ENCODE data around the gene ANAPC16. TPM values are rescaled to one million over a fixed set of nuclear protein-coding genes. Genes with fewer than 3 reads are reported as not detected.
A peak's percentile ranks its signal among the peaks of the same experiment; 100 is the strongest.

ANAPC16 gene
- total RNA-seq, 4 donors from 2014 or later: 106 to 157 (median 143) TPM

GRCh38 chr10:72171175-72171630, 44.6 kb upstream of the ANAPC16 start:
- no peak for DNase-seq (ENCODE audit: extremely low spot score)
- intact Hi-C loops (cut with DNase I): no loop called here
- no peak overlapping the region for H3K4me3 ChIP-seq
- peaks cover 0 to 8% (median 3%) of the 10 kb centered on the region in 4 donors for H3K36me3 ChIP-seq
- H3K27ac ChIP-seq (replicated peaks in 1 of 4): no peak overlapping the region
- TF ChIP-seq CTCF (IDR thresholded peaks at IDR 0.05): no peak
- TF ChIP-seq POLR2A (IDR thresholded peaks at IDR 0.05; ENCODE audit: low read depth): no peak
- TF ChIP-seq POLR2AphosphoS5 (IDR thresholded peaks at IDR 0.05): no peak
- no peak for TF ChIP-seq EP300 (IDR thresholded peaks at IDR 0.05)
- H3K9me3 ChIP-seq: no peaks in the 10 kb centered on the region
- peaks cover 13 to 24% (median 17%) of the 10 kb centered on the region in 4 donors for H3K4me1 ChIP-seq
- 75% methylated on average over 7 of the region's 7 CpGs for WGBS
- no peaks in the 10 kb centered on the region for H3K27me3 ChIP-seq

GRCh38 chr10:72173262-72173618, 42.6 kb upstream of the ANAPC16 start:
- no peak for DNase-seq (ENCODE audit: extremely low spot score)
- 88% methylated on average over 3 of the region's 3 CpGs for WGBS
- intact Hi-C loops (cut with DNase I): no loop called here
- Histone ChIP-seq H3K4me3 (no peak overlapping the region), H3K9me3 (no peaks in the 10 kb centered on the region), H3K4me1 (peaks cover 15 to 26% (median 18%) of the 10 kb centered on the region in 4 donors), H3K27me3 (no peaks in the 10 kb centered on the region), H3K27ac (replicated peaks in 1 of 4) (no peak overlapping the region), H3K36me3 (peaks cover 0 to 10% (median 5%) of the 10 kb centered on the region in 4 donors)
- no peak for TF ChIP-seq CTCF (IDR thresholded peaks at IDR 0.05)
- TF ChIP-seq POLR2AphosphoS5 (IDR thresholded peaks at IDR 0.05): no peak
- no peak for TF ChIP-seq POLR2A (IDR thresholded peaks at IDR 0.05; ENCODE audit: low read depth)
- no peak for TF ChIP-seq EP300 (IDR thresholded peaks at IDR 0.05)

GRCh38 chr10:72173619-72174296, 42.1 kb upstream of the ANAPC16 start:
- no peak overlapping the region for H3K27ac ChIP-seq (replicated peaks in 1 of 4)
- 80% methylated on average over 7 of the region's 7 CpGs for WGBS
- TF ChIP-seq CTCF (IDR thresholded peaks at IDR 0.05) (no peak), POLR2AphosphoS5 (IDR thresholded peaks at IDR 0.05) (no peak), EP300 (IDR thresholded peaks at IDR 0.05) (no peak)
- no peaks in the 10 kb centered on the region for H3K27me3 ChIP-seq
- peaks cover 0 to 16% (median 7%) of the 10 kb centered on the region in 4 donors for H3K36me3 ChIP-seq
- H3K4me1 ChIP-seq: peaks cover 15 to 26% (median 18%) of the 10 kb centered on the region in 4 donors
- intact Hi-C loops (cut with DNase I): no loop called here
- H3K9me3 ChIP-seq: no peaks in the 10 kb centered on the region
- H3K4me3 ChIP-seq: no peak overlapping the region
- DNase-seq (ENCODE audit: extremely low spot score): no peak

GRCh38 chr10:72174297-72174662, 41.5 kb upstream of the ANAPC16 start:
- Histone ChIP-seq H3K27ac (replicated peaks in 1 of 4) (no peak overlapping the region), H3K36me3 (peaks cover 3 to 18% (median 8%) of the 10 kb centered on the region in 4 donors), H3K4me3 (no peak overlapping the region), H3K4me1 (peaks cover 15 to 26% (median 18%) of the 10 kb centered on the region in 4 donors), H3K9me3 (no peaks in the 10 kb centered on the region), H3K27me3 (no peaks in the 10 kb centered on the region)
- DNase-seq (ENCODE audit: extremely low spot score): no peak
- intact Hi-C loops (cut with DNase I): no loop called here
- no peak for TF ChIP-seq EP300 (IDR thresholded peaks at IDR 0.05)
- TF ChIP-seq POLR2A (IDR thresholded peaks at IDR 0.05; ENCODE audit: low read depth): no peak
- TF ChIP-seq CTCF (IDR thresholded peaks at IDR 0.05): no peak
- TF ChIP-seq POLR2AphosphoS5 (IDR thresholded peaks at IDR 0.05): no peak

GRCh38 chr10:72175149-72175548, 40.7 kb upstream of the ANAPC16 start:
- 26% methylated on average over 1 of the region's 1 CpG for WGBS
- TF ChIP-seq POLR2AphosphoS5 (IDR thresholded peaks at IDR 0.05) (no peak), EP300 (IDR thresholded peaks at IDR 0.05) (no peak), CTCF (IDR thresholded peaks at IDR 0.05) (no peak), POLR2A (IDR thresholded peaks at IDR 0.05; ENCODE audit: low read depth) (no peak)
- Histone ChIP-seq H3K27me3 (no peaks in the 10 kb centered on the region), H3K27ac (replicated peaks in 1 of 4) (peak overlapping the region in 1 of 4 donors; percentile 16), H3K36me3 (peaks cover 0 to 19% (median 10%) of the 10 kb centered on the region in 4 donors), H3K4me3 (no peak overlapping the region), H3K9me3 (no peaks in the 10 kb centered on the region), H3K4me1 (peaks cover 13 to 21% (median 14%) of the 10 kb centered on the region in 4 donors)
- intact Hi-C loops (cut with DNase I): no loop called here
- DNase-seq (ENCODE audit: extremely low spot score): no peak
